Fibroblast of peridontal ligament (primary cell): ENCODE data around the gene VPS50.
"Not testable (repeated sequence)": the region's sequence is repeated elsewhere in the genome, so short reads cannot be mapped to it uniquely, and the experiment has no call there.

Experiments used
- DNase-seq: peaks from one replicate; pipeline ENCODE4 v3.0.0-alpha.2; 2010; ENCODE audit errors: extremely low read depth

VPS50 gene

DNA sequence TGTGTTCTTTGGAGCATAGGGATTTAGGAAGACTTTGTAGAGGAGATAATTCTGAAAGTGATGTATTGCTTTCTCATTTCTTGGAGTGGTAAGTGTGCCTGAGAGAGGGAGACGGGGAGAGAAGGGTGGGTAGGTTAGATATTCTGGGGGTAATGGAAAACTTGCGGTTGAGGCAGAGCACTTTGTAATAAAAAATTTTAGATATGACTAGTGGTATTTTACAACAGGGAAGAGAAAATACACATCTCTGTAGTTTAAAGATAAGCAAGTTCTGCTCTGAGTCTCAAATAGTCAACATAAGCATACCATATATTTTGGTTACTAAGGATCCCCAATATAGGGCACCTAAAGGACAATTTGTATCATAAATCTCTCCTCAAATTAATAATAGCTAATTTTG is 6.6 kb downstream of the VPS50 start:
- no peak for DNase-seq

DNA sequence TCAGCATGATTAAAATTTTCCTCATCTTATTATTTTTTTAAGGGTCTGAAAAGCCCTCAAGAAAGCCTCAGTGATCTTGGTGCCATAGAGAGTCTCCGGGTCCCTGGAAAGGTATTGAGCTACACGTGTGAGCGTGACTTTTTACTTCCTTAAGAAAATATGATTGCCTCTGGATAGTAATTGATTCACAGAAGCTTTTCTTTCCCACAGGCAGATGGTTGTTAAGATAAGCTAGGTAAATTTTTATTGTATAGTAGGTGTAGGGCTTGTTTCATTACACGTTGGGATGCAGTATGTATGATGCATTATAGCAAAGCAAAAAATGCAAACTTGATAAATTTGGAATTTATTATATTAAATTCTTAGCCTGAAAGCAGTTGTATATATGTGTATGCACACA is 7.7 kb downstream of the VPS50 start:
- no peak for DNase-seq

DNA sequence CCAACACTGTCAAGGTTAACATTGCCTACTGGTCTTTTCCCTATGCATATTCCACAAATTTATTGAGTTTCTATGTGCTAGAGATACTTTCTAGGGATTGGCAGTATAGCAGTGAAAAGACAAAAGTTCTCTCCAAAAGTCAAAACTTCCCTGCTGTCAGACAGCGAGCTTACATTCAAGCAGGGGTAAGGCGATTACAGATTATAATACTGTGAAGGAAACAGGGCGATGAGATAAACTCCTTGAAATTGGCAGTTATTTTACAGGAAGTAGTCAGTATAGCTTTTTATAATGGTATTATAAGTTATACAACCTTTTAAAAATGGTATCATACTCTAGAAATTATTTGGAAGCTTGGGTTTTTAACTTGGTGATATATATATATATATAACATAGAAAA is 9.9 kb downstream of the VPS50 start:
- DNase-seq = no peak

DNA sequence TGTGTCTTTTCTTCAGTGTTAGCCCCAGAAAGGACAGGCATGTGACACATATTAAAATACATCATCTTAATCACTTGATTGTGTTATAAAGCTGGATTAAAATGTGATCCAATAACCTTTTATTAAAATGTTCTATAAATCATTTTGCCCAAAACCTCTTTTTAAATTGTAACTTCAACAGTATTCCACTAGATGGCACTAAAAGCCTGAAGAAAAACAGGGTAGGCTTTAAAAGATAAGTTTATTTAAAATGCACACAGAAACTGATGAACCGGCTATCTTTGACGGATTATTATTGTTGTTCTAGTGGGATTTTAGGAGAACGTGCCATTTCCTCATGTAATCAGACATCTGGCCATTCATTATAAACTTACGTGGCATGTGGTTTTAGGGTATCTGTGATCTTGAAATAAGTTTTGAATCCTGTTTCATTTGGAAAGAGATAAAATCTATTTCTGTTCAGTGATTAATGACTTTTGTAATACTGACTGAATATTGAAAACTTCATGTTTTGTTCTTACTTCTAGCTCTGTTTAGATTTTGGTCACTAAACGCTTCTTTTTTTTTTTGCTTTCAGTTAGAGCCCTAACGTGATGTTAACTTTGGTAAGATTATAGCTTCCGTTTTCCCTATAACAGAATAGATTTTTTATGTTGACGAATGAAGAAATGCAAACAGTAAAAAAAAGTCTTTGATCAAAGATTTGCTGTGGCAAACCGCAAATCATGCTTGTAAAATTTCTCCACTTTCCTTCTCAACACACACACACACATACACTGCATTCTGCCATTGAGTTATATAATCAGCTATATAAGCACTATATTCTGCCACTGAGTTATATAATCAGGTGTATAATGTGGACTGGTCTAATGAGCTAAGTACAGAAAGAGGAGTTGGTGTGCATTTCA is 13.6 kb downstream of the VPS50 start:
- DNase-seq = peak; percentile 73

DNA sequence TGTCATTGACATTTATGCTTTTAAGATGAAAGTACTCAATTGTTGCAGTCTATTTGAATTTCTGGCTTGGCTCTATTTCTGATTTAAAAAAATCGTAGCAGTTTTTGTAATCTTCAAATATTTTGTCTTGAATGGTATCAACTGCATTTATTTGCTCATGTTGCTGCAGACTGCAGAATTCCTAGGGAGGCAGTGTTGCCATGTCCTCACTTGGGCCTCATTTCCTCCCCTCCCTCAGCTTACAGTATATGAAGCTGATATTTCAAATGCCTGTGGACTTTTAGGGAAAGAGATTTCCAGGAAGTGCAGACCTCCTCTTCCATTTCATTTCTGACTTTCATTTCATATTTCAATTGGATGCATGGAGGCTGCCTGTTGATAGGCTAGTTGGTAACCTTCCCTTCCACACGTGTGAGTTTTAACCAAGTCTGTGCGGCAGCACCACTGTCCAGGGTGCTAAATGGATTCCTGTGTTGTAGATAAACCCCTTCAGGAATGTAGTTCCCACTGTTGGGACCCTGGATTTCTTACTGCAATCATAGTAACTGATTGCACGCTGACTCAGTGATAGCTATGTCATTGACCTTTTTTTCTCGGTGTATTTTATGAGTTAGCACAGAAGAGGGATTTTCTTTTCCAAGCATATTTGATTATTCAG is 17.5 kb downstream of the VPS50 start:
- peak; percentile 28 for DNase-seq

DNA sequence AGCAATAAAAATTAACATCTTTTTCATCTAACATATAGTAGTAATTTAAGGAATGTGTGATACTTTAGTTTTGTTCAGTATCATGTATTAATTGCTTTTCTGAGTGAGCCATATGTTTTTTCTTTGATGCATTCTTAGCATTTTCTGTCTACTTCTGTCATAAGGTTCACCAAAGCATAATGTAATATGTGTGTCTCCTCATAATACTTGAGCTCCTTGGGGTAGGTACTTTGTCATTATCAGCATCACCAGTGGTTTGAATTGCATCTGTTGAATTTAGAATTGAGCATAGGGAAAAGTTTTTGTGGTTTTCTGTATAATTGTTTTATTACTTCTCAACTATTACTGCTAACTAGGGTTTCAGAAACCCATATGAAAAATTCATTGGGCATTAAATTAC is 26.5 kb downstream of the VPS50 start:
- DNase-seq = no peak

DNA sequence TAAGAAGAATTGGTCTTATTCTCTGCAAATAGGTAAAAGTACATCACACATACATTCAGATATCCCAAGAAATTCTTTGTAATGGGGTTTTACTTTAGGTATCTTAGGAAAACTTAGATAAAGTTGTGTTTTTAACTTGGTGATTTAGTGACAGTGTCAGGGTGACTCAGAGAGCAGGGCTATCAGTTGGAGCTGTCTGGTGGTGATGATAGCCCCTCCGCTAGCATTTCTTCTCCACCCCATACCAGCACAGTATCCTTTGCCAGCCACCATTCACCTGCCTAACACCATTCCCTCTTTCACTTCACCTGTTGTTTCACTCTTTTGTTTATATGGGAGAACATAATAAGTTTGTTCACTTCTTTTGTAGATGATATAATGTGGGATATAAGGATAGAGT is 30.4 kb downstream of the VPS50 start:
- DNase-seq = no peak

DNA sequence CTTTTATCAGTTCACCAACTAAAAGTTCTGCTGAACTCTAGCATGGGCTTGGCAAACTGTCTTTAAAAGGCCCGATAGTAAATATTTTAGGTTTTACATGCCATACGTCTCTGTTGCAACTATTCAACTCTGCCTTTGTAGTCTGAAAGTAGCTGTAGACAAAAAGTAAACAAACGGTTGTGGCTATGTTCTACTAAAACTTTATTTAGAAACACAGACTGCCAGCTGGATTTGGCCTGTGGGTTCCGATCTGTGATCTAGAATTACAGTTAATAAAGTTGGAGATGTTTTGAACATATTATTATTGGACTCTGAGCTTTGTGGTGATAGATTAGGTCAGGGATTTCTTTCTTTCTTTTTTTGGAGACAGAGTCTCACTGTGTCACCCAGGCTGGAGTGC is 33.1 kb downstream of the VPS50 start:
- DNase-seq = no peak

DNA sequence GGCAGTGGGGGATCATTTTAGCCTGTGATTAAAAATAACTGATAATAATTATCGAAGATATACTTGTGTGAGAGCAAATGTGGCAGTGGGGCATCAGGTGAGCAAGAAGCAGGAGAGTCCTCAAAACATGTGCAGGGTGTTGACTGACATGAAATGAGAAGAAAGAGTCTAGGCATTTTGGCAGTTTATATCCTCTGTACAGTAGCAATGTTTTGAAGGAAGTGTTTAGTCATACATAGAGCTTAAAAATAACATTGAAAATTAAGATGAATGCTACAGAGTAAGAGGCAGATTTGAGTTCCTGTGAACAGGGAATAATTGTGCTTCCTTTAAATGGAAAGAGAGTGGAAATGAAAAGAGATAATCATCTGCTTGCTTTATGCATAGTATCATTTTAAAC is 47.4 kb downstream of the VPS50 start:
- no peak for DNase-seq

DNA sequence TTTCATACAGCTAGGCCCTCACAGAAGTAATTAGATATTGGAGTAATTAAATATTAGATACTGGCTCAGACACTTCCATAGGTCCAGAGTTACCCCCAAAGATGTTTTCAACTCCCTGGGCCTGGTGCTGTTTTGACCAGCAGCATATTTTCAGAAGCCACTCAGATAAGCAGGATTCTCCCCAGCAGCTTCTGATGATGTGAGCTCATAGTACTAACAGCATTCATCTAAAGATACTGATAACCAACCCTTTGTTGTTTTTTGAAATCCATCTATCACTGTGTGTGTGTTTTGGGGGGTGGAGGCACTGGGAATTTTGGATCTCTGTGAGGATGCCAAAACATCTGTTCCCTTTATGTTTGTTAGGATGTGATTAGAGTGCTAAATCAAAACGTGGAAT is 52.7 kb downstream of the VPS50 start:
- DNase-seq = no peak

DNA sequence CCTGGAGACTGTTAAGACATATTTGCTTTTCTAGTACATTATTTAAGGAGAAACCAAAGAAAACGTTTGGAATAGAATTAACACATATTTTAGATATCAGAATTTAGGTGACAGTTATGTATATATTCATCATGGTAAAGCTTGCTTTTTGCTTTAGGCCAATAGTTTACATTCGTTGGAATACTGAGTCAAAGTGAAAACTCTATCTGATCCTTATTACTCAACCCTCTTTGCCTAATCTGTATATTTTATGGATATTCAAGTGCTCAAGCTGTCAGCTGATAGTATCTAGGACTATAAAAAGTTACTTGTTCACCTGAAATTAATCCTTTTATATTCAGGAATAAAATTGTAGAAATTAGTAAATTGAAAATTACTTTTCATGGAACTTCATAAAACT is 61.1 kb downstream of the VPS50 start:
- DNase-seq = no peak

DNA sequence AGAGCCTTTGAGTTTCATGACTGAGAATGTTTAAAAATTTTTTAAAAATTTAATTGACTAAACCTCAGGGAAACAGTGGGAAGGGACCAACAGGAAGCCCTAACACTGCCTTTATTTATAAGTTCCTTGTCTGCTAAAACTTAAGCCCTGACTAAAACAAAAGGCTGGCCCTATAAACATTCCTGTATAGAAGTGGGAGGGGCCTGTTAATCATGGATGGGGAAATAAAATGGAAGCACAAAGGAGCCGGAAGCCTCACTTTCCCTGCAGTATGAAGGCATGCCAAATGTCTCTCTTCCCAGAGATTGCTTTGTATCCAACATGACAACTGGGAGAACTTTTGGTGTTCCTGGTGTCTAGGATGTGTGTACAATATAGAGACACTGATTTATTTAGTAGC is 66.0 kb downstream of the VPS50 start:
- no peak for DNase-seq

DNA sequence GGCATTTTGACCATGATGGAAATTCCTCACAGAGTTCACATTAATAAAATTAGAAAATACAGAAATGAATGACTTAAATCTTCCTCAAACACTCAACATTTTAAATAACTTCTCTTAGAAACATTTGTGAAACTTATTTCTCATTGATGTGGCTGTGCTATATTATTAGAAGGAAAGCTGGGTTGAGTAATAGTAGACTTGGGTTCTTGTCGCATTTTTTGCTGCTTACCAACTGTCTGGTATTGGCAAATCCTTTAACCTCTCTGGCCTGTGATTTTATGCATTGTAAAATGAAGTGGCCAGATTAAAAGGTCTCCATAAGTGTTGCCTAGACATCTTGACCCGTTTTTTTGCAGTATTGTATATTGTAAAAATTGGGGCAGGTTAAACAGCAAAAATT is 66.5 kb downstream of the VPS50 start:
- DNase-seq = peak; percentile 57

DNA sequence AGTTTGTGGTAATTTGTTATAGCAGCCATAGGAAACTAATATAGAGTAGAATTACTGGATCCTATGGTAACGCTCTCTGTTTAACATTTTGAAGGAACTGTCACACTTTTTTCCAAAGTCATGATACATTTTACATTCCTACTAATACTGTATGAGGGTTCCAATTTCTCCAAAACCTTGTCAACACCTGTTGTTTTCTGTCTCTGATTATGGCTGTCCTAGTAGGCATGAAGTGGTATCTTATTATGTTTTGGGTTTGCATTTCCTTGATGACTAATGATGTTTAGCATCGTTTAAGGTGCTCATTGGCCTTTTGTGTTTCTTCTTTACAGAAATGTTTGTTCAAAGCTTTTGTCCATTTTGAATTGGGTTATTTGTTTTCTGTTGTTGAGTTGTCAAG is 69.6 kb downstream of the VPS50 start:
- no peak for DNase-seq

DNA sequence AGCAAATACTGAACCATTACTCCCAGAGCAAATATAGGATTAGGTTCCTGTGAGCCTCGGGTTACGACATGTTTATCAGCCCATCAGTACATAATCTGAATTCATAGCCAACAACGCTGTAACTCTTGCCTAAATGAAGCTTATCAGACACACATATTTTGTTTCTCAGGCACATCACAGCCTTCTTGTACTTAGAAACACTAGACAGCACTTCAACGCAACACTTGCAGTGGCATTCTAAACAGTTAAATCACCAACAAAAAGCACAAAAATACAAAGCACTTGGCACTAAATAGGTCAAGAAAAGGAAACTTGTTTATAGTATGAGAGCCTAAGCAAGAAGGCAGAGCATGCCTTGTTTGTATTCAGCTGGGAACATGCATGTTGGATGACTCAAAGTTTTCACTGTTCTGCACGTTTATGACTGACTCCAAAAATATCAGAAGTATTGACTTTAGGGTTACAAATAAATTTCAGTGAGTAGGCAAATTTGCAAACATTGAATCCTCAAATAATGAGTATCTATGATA is 75.0 kb downstream of the VPS50 start:
- DNase-seq = peak; percentile 80

DNA sequence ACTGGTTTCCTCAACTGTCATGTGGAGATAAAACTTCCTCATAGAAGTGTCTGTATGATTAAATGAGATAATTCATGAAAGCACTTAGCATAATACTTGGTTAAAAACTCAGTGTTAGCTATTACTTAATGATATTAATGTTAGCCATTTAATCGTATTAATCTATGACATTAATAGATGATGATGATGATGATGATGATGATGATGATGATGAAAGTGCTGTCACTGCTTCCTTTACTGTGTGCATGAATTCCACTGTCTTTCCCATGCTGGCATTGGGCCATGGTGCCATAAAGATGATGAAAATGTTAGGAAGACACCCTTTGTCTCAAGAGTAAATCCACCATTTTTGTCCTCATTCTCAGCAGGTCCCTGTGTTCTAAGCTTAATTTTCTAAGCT is 75.8 kb downstream of the VPS50 start:
- no peak for DNase-seq

DNA sequence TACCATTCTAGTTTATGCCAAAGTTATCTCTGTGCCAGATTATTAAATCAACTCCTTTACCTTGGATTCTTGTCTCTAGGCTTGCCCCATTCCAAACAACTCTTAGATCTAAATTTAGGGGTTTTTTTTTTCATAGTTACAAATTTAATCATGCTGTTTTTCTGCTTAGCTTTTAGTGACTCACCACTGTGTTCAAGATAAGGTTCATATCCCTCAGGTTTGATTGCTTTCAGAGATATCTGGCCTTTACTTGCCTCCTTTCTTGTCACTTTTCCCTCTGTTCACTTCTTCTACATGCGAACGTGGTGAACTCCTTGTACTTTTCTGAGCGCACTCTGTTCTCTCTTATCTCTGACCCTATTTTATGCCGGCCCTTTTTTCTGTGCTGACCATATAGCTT is 78.2 kb downstream of the VPS50 start:
- no peak for DNase-seq

DNA sequence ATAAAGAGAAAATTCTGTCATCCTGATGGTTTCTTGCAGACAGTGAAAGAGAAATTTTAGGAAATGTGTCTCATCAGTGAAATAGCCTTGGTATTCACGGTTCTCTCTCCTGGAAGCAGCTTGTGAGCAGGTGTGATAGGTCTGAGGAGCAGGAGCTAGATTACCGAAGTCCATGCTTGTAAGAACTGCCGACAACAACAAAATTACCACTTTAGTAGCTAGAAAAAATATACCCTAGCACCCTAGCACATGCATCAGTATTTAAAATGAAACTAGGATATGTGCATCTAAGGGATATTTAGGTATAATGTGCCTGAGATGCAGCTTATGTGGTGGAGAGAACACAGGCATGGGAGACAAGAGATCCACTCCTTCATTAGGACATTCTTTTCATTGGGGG is 82.3 kb downstream of the VPS50 start:
- DNase-seq = no peak

DNA sequence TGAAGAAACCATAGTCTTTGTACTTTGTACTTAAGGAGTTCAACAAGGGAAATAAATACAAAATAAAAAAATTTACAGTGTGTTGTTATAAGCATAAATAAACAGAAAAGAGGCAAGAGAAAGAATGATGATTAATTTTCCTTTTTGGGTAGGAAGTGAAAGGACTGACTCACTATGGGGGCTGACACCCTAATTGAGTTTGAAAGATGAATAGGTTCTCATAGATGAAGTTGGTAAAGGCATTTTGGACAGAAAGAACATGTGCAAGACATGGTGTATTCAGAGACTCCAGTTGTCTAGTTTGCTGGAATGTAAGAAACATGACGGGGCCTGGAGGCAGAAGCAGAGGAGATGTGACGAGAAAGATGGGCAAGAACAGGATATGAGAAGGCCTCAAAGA is 83.7 kb downstream of the VPS50 start:
- peak; percentile 15 for DNase-seq

DNA sequence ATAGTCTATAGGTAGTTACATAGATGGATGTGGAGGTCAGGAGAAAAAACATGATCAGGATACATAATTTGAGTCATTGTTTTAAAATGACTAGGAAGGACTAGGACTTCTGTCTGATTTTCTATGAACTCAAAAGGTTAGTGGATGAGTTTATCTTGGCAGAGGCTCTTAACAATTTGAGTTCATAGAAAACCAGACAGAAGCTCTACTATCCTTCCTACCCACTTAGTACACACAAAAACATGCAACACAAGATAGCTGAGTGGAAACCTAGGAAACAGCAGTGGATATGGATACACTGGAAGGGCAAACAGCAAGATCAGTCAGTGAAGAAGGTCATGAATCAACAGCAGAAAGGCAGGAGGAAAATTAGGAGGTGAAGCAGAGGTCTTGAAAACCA is 84.6 kb downstream of the VPS50 start:
- DNase-seq = no peak

DNA sequence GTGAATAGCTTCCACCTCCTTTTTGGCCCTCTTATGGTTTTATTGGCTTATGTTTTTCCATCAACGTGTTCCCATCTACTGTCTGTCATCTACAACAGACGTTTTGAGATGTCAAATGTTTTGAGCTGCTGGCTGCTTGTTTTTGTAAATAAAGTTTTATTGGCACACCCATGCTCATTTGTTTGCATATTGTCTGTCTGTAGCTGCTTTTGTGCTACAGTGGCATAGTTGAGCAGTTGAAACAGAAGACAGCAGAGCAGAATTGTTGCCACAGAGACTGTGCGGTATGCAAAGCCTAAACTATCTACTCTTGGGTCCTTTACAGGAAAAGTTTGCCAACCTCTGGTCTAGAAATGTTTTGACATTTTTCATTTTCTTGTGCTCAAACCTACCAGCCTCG is 88.7 kb downstream of the VPS50 start:
- no peak for DNase-seq

DNA sequence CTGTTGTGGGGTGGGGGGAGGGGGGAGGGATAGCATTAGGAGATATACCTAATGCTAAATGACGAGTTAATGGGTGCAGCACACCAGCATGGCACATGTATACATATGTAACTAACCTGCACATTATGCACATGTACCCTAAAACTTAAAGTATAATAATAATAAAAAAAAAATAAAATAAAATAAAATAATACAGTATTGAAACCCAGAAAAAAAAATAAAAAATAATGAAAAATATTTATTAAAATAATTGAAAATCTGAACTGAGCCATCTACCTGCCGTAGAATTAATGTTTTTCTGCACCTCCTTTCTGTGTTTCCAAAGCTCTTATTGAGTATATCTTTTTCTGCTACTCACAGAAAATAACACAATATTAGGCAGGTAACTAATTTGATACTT is 94.1 kb downstream of the VPS50 start:
- not testable (repeated sequence) for DNase-seq

DNA sequence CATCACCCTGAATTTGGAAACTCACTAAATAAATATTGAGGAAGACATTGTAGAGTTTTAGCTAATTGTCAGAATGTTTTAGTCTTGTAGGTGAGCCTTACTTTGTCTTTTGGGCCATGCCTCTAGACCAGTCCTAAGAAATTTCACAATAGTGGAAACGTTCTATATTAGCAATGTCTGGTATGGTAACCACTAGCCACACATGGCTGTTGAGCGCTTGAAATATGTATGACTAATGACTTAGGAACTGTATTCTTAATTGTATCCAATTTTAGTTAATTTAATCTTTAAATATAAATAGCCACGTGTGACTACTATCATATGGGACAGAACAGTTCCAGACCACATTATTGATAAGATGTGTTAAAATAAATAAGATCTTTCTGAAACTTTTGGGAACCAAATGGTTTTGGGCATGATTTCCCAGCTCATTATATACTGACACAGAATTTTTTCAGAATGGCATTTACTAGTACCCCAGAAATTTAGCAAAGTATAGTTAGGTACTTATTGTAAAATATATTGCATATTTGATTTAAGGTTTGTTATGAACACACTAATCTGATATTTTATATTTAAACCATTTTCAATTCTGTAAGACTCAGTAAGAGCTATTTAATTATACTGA is 95.0 kb downstream of the VPS50 start:
- peak; percentile 91 for DNase-seq
